OCI-LY3 (cell line): ENCODE results near the gene ARHGAP42.

Experiments
- EZH2phosphoT487 ChIP-seq: fragments of 200-600 bp; shearing (Covaris generic); IDR thresholded peaks from 2 replicates; pipeline ENCODE4 v1.6.1; 2018; ENCODE audit warnings: antibody characterized with exemption, mixed run types, low read depth
- TF ChIP-seq, protein P1 (sequence below): fragments of 200-600, 300-600 bp; sonication (generic); IDR thresholded peaks from 2 replicates; pipeline ENCODE4 v1.5.1; 2014; ENCODE audit warnings: antibody characterized with exemption, low read length, low read depth

DNA sequence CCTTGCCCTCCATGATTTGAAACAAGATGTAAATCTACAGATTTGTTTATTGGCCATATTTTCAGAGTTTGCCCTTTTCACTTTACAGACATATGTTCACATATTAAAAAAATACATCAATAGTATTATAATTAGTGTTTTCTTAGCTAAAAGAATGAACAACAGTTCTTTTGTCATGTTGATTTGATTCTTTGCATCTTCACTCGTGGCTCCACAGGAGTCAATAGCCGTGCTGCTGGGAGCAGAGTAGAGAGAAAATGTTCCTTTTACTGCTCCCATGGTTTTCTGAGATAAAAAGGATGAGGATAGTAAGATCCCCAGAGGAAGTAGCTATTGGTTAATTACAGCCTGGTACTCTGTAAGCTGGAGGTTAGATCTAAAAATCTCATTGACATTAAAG is 291.4 kb downstream of the ARHGAP42 start:
- TF ChIP-seq, protein P1, sequence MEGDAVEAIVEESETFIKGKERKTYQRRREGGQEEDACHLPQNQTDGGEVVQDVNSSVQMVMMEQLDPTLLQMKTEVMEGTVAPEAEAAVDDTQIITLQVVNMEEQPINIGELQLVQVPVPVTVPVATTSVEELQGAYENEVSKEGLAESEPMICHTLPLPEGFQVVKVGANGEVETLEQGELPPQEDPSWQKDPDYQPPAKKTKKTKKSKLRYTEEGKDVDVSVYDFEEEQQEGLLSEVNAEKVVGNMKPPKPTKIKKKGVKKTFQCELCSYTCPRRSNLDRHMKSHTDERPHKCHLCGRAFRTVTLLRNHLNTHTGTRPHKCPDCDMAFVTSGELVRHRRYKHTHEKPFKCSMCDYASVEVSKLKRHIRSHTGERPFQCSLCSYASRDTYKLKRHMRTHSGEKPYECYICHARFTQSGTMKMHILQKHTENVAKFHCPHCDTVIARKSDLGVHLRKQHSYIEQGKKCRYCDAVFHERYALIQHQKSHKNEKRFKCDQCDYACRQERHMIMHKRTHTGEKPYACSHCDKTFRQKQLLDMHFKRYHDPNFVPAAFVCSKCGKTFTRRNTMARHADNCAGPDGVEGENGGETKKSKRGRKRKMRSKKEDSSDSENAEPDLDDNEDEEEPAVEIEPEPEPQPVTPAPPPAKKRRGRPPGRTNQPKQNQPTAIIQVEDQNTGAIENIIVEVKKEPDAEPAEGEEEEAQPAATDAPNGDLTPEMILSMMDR, result no peak
- no peak for TF ChIP-seq EZH2phosphoT487
